Left ventricle myocardium inferior (tissue), 1 donor: ENCODE measurements around the gene FRMD7. TPM values are rescaled to one million over a fixed set of nuclear protein-coding genes. Genes with fewer than 3 reads are reported as not detected.

Experiments used
- DNase-seq: peaks from one replicate; pipeline ENCODE4 v3.0.0-alpha.2; 2020
- H3K27ac ChIP-seq: fragments of 200-600 bp; replicated peaks from 2 replicates; pipeline ENCODE4 v1.8.0; 2021
- H3K27me3 ChIP-seq: fragments of 200-600 bp; 2 replicates; pipeline ENCODE4 v1.8.0; 2021; ENCODE audit warnings: low read depth
- H3K36me3 ChIP-seq: fragments of 200-600 bp; 2 replicates; pipeline ENCODE4 v1.8.0; 2021
- H3K4me1 ChIP-seq: fragments of 200-600 bp; 2 replicates; pipeline ENCODE4 v1.8.0; 2021
- H3K4me3 ChIP-seq: fragments of 200-600 bp; 2 replicates; pipeline ENCODE4 v1.8.0; 2021; ENCODE audit warnings: mild to moderate bottlenecking, moderate library complexity
- H3K9me3 ChIP-seq: fragments of 200-600 bp; replicated peaks from 2 replicates; pipeline ENCODE4 v1.8.0; 2021
- CTCF ChIP-seq: fragments of 200-600 bp; IDR thresholded peaks from 2 replicates; pipeline ENCODE4 v1.8.0; 2021; ENCODE audit warnings: antibody characterized with exemption, mild to moderate bottlenecking, borderline replicate concordance
- intact Hi-C: fragments of 100-400 bp; cut with micrococcal nuclease; formaldehyde crosslinking; loops from one replicate; pipeline ENCODE4 v1.11.0; 2022
- total RNA-seq: library from RNA; stranded (reverse); fragmentation: NEBNext Ultra II Directional; extraction: Animal tissue kit (Norgen Biotek cat#: 25700); gene quantifications from one replicate; pipeline ENCODE4 v1.2.1, GENCODE V29; 2021
- donor health status: DM: no; HTN: yes; CAD: no; lungs with severe emphysema.

FRMD7 gene
- total RNA-seq, 1 donor from 2014 or later = 0.14 TPM

DNA sequence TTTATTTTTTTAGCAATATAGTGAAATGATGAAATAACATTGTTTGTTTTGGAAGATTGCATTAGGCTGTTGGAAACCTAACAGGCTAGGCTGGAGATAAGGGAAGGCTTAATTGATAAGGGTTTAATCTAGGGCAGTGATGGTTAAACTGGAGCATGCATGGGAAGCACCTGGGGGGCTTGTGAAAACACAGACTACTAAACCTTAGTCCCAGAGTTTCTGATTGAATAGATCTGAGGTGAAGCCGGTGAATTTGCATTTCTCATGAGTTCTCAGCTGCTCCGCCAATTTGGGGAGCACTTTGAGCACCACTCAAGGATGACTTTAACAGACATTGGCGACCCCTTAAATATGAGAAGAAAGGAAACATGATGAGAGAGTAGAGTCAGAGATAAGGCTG, 93.2 kb downstream of the FRMD7 start:
- H3K36me3 ChIP-seq = no peaks in the 10 kb centered on the region
- intact Hi-C loops = no loop called here
- no peaks in the 10 kb centered on the region for H3K27me3 ChIP-seq
- no peaks in the 10 kb centered on the region for H3K4me1 ChIP-seq
- TF ChIP-seq CTCF = no peak
- H3K27ac ChIP-seq = no peak overlapping the region
- no peaks in the 10 kb centered on the region for H3K9me3 ChIP-seq
- H3K4me3 ChIP-seq = no peak overlapping the region
- DNase-seq = no peak

DNA sequence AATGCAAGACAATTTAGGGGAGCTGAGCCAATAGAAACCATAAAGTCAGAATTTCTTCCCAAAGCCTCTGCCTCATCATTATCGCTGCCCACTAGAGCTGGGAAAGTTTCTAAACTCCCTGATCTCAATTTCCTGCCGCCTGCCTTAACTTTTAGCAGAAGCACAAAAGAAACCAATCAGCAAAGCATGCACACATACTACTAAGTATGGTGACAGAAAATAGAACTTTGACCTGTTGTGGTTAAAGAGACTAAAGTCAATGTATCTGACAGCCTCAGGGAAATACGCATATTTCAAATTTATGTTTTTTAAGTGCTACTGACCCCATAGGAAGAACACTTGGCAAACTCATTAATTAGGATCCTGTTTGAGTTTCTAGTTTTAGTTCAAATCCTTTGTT, 94.7 kb downstream of the FRMD7 start:
- TF ChIP-seq CTCF = no peak
- intact Hi-C loops = no loop called here

DNA sequence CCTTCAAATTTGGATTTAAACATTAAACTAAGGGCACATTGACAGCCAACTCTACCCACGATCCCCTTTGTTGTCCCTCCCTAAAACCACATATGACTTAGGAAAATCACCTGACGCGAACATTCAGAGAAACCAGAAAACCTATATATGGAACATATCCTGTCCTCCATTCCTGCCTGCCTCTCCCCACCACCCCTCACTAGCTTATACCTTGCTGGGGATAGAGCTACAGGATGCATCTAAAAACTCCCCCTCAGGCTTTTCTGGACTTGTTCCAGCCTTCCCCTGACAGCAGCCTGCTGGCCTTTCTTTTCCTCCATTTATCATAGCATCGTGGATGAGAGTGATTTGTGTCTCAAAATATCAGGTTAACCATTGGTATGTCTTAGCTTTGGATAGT, 96.0 kb downstream of the FRMD7 start:
- no peaks in the 10 kb centered on the region for H3K27me3 ChIP-seq
- H3K36me3 ChIP-seq = no peaks in the 10 kb centered on the region
- H3K4me3 ChIP-seq = no peak overlapping the region
- TF ChIP-seq CTCF = no peak
- no peaks in the 10 kb centered on the region for H3K9me3 ChIP-seq
- no peak for DNase-seq
- H3K4me1 ChIP-seq = no peaks in the 10 kb centered on the region
- intact Hi-C loops = no loop called here
- H3K27ac ChIP-seq = no peak overlapping the region

More for the DNA sequence above, 94.7 kb downstream of the FRMD7 start:
- Histone ChIP-seq H3K4me1 (no peaks in the 10 kb centered on the region), H3K36me3 (no peaks in the 10 kb centered on the region), H3K27me3 (no peaks in the 10 kb centered on the region), H3K27ac (no peak overlapping the region), H3K9me3 (no peaks in the 10 kb centered on the region), H3K4me3 (no peak overlapping the region)
- DNase-seq = no peak

DNA sequence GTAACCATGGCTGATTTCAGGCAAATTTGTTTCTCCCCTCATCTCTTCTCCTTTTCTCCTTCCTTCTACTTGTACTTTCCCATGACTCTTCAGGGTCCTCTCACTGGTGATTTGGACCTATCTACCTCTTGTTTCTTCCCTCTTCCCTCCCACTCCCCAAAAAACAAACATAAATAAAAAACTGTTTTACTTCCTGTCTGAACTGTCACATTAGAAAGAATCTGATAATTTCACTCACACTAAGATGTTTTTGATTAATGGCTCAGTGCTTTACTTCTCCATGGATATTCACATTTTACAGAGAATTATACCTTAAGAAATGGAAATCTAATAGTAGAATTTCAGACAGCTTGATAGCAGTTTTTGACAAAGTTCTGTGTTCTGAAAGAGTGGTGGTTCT, 97.6 kb downstream of the FRMD7 start:
- no peaks in the 10 kb centered on the region for H3K4me1 ChIP-seq
- intact Hi-C loops = no loop called here
- H3K27ac ChIP-seq = no peak overlapping the region
- H3K27me3 ChIP-seq = no peaks in the 10 kb centered on the region
- H3K4me3 ChIP-seq = no peak overlapping the region
- no peak for TF ChIP-seq CTCF
- no peaks in the 10 kb centered on the region for H3K36me3 ChIP-seq
- DNase-seq = no peak
- H3K9me3 ChIP-seq = no peaks in the 10 kb centered on the region

Other genes starting within 250 kb of the FRMD7 start
- gene STK26, start 104.7 kb downstream of the FRMD7 start, total RNA-seq = 0.80 TPM
- gene RAP2C, start 91.4 kb upstream of the FRMD7 start, total RNA-seq = 15.3 TPM